CD4-positive, alpha-beta T cell treated with Interleukin-4 for 1 hour (primary cell): Measurements from ENCODE around the gene ADARB2.

ENCODE experiments used
- DNase-seq, 2 donors: peaks; one replicate each; pipeline ENCODE4 v3.0.0-alpha.2; 2020 to 2022

ADARB2 gene

GRCh38 chr10:1579671-1580070 is 157.7 kb downstream of the ADARB2 start:
- no peak for DNase-seq

DNA sequence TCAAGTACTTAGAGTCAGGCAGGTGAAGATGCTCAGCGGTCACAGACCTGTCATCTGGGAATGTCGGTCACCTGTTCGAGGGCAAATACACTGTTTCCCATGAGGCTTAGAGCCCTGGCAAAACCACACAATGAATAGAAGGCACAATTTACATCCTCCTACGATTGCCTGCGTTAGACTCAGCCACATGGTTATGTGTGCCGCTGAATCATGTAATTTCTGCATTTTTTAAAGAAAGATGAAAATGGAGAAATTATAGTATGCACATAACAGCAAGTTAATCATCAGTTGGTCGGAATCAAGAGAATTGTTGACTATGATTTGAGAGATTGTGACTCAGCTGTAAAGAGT is 158.2 kb downstream of the ADARB2 start:
- no peak for DNase-seq

DNA sequence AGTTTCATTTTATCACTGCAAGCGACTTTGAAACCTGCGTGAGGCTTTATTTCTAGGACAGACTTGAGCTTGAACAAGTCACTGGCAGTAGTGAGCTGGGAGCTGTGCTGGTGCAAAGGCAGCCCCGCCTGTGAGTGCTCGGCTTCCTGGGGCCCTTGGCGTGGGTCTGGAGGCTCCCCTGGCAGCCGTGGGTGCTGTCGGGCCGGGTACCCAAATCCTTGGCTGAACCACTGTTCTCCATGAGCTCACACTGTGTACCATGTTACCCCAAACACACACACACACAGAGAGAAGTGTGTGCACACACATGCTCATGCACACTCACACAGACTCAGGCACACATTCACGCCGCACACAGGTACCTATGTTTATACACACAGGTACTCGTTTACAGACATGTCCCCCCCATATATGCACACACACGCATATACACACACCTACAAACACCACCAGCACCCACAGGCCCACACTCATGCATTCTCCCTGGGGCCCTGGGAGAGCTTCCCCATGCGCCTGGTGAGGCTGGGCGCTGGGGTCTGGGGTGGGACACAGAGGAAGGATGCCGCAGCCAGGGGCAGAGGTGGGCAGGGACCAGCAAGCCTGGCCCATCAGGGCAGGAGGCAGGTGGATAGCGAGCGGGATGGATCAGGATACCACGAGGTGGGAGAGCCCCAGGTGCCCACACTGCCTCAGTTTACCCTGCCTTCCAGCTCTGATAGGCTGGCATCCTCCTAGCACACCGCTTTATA is 158.8 kb downstream of the ADARB2 start:
- no peak for DNase-seq

- no peak for DNase-seq
Measured at GRCh38 chr10:1577945-1578344, 159.4 kb downstream of the ADARB2 start.

DNA sequence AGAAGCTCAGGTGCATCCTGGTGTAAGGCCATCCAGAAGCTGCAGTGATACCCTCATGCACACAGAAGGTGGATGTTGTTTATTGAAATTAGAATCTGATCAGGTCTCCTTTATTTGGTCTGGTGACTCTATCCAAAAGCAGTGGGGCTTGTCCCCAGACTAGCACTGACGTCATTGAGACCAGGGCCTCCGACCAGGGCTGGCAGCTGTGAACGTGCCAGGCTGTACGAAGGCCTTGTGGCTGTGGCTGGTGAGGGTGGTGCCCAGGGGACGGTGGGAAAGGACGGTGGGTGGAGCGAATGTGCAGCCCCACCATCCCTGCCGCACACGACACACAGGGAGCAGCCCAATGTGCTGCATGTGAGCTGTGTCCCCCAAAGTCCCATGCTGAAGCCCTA is 160.0 kb downstream of the ADARB2 start:
- DNase-seq: peak in 1 of 2 donors; percentile 35

GRCh38 chr10:1576467-1577372 is 160.6 kb downstream of the ADARB2 start:
- DNase-seq: no peak

GRCh38 chr10:1575481-1576244 is 161.7 kb downstream of the ADARB2 start:
- no peak for DNase-seq

GRCh38 chr10:1574719-1575118 is 162.6 kb downstream of the ADARB2 start:
- DNase-seq: peak in 1 of 2 donors; percentile 4

DNA sequence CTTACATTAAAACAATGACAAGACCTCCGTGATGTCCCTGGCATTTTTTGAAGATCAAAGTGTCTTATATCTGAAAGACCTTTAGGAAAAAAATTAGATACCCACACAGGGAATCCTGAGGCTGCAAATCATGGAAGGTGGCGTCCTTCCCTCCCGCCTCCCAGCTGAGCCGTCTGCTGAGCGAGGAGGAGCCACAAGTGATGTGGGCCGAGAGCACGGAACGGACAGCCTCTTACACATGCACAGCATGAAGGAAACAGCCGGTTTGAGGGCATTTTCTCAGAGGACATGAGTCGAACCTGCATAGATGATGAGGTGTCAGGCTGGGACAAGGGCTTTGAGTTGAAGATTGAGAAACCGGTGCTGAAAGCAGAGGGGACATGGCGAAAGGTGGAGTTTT is 163.3 kb downstream of the ADARB2 start:
- no peak for DNase-seq

GRCh38 chr10:1573334-1573969 is 163.9 kb downstream of the ADARB2 start:
- DNase-seq: no peak

- no peak for DNase-seq
Measured at GRCh38 chr10:1572519-1573333, 164.6 kb downstream of the ADARB2 start.

- DNase-seq: no peak
Measured at GRCh38 chr10:1571587-1572237, 165.6 kb downstream of the ADARB2 start.

DNA sequence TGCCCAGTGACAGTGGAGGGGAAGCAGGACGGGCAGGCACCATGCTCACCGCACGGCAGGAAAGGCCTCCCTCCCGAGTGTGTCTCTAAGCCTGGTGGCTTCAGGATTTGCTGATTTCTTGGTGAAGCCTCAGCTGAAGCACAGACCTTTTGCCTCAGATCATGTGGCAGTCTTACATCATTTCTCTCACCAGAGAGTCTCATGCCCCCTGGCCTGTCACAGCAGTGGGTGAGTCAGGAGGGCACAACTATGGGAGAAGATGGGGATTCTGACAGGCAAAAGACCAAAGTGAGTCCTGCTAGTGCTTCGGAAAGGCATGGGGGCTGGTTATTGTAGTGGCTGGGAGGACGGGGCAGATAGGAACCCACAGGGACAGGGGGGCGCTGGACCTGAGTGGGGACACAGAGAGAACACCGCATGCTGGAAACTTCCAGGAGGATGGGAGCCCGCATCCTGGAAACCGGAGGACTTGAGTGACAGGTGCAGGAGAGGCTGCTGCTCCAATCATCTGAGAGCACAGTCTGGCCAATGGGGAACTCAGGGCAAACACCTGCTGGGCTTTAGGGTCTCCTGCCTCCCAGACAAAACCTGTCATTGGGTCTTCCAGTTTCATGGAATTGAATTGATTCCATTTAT is 166.8 kb downstream of the ADARB2 start:
- no peak for DNase-seq

DNA sequence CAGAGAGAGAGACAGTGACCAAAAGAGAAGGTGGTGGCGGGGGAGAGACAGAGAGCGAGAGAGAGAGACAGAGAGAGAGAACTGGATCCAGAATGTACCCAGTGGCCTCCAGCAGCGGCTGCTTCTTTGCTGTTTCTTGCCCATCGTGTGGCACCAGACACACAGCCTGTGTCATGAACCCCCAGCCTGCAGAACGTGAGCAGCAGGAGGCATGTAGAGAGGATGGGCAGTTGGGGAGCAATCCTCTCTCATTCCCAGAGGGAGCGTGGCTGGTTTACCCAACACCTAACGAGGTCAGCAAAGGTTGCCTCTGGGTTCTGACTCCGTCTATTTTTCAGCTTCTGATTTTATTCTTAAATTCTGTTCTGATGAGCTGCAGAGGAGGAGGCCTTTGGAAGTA is 168.1 kb downstream of the ADARB2 start:
- no peak for DNase-seq

- DNase-seq: no peak
Measured at GRCh38 chr10:1567742-1568495, 169.4 kb downstream of the ADARB2 start.

DNA sequence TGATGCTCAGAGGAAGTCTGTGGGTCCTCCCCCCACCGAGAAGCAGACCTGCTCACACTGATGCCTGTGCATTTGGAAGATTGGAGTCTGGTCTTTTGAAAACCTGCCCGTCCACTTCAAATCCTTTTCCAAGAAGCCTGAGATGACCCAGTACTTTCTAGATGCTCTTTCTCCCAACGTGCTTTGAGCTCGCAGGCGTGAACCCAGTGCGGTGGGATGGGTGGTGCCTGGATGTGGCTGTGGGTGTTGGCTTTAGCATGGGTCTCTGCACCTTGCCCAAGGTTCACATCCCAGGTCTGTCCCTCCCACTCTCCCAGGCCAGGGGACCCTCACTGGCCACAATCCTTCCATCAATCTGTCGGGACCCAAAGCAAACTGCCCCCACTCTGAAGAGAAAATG is 170.2 kb downstream of the ADARB2 start:
- DNase-seq: no peak

DNA sequence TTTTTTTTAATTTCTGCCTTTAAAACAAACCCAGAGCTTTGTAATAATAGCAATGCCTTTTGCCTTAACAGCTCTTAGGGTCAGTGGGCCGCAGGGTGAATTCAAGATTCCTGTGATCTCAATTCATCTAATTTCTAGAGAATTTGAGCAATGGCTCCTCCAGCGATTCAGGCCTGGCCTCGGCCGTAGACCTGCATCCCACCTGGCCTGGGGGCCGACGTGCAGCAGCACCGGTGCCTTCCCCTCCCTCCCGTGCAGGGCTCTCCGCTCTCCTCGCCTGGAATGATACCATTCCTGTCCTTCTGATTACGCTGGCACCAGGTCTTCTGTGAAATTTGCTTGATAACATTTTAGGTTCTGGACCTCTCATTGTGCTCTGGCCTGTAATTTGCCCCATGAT is 172.5 kb downstream of the ADARB2 start:
- DNase-seq: no peak

DNA sequence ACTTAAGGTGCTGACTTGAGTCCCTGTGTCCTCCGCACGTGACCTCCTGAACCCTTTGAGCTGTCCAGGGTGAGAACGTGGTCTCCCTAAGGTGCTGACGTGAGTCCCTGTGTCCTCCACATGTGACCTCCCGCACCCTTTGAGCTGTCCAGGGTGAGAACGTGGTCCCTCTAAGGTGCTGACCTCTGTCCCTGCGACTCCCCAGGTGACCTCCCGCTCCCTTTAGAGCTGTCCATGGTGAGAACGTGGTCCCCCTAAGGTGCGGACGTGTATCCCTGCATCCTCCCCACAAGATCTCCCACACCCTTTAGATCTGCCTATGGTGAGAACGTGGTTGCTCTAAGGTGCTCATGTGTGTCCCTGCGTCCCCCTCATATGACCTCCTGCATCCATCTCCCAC is 174.3 kb downstream of the ADARB2 start:
- no peak for DNase-seq

DNA sequence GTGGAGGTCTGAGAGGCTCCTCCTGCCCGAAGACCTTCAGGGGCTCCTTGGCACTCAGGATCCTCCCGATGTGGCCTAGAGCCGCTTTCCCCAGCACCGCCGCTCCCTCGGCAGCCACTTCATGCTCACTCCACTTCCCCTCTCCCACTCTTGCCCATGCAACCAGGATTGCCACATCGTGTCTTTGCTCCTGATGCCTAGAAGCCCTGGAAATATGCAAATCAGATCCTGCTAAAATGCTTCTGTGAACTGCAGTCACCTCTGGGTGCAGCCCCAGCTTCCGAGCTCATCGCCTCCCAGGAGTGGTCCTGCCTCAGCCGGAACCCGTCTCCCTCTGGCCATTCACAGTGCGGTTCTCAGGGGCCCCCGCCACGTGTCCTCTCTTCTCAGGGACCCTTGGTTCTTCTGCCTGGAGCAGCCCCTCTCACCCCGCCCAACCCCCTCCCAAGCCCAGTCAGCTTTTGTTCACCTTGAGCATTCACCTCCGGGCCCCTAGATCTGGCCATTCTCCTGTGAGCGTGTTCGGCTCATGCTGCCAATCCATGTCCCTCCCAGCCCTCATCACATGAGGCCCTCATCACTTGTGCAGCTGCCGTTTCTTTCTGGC is 175.5 kb downstream of the ADARB2 start:
- no peak for DNase-seq
